HG02885 (cell line): ENCODE measurements around the gene RYR3.
"Not testable (repeated sequence)": the region's sequence is repeated elsewhere in the genome, so short reads cannot be mapped to it uniquely, and the experiment has no call there.

Source experiments
- ATAC-seq: cut with Tn5 transposase; IDR thresholded peaks from one replicate; pipeline ENCODE4 v1.9.1; 2021; ENCODE audit warnings: mild to moderate bottlenecking; ENCODE audit not compliant: unreplicated experiment, poor library complexity

The RYR3 gene

DNA sequence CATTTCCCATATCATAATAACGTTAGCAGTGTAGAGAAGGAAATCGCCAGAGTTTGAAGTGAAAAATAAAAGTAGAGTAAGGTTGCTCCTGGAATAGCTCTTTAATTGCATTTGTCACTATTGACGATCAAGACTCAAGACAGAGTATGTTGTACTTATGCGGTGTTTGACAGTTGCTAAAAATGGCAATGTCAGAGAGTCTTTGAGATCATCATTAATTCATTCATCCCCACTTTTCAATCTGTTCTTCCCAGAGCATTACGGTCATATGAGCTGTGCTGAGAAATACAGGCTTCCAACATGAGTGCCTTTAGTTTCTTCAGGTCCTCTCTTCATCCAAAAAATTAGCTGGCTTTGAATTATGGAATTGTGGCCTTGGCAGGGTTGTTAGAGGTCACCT, 483.7 kb downstream of the RYR3 start:
- ATAC-seq, result no peak

DNA sequence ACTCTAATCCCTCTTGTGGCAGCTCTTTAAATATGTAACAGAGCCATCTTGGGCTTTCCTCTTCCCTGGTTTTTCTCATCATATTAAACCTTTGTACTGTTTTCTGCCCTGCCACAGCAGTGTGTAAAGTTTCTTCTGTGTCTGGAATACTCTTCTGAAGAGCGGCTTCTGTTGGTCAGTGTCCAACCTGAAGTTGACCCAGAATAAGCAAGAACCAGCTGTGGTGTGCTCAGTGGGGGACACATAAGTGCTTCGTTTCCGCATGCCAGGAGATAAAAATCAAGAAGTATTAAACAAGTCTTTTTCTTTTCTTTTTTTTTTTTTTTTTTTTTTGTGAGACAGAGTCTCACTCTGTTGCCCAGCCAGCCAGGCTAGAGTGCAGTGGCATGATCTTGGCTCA, 484.3 kb downstream of the RYR3 start:
- no peak for ATAC-seq

DNA sequence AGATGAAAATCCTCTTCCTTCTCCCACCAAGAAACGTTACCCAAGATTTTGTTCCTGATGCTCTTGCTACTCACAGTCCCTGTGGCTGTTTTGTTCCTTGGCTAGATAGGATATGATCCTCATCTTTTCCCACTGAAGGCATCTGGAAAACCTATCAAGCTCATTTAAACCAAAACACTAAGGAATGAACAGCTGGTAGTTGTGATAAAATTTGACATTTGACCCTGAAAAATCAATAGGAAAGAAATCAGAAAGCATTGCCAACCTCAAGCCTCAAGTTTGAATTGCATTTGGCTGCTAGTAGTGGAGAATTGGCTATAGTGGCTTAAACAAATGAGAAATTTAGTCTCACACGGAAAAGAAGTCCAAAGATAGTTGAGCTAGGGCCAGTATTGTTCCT, 486.9 kb downstream of the RYR3 start:
- no peak for ATAC-seq

DNA sequence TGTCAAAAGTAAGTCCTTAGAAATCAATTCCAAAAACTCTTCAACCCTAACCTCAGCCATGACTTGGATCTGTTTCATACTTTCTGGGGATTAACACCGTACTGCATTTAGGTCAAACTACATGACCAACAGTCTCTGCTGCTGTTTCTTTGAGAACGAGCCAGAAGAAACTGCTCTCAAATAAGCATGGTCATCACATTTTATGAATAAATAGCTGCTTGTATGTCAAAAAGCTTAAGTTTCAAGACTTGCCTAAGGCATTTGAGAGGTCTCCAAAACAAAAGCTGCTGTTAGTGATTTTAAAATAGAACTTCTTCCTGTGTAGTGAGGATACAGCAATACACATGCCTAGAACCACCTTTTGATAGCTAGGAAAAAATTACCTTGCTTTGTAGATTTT, 491.2 kb downstream of the RYR3 start:
- no peak for ATAC-seq

DNA sequence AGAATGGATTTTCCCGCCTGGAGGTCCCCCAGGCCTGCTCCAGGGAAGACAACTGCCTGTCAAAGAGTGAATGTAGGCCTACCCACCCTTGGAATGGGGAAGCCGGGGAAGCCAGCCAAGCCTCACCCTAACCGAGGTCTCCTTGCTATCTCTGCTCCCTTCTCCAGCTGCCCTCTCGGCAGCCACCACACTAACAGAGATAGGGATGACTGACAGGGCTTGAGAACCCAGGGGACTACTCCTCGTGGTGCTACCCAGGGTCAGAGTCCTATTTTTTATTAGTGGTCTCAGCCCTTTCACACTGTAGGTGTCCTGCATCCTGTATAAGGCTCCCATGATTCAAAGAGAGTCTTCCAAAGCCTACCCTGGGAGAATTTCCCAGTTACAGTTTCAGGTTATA, 496.9 kb downstream of the RYR3 start:
- no peak for ATAC-seq

DNA sequence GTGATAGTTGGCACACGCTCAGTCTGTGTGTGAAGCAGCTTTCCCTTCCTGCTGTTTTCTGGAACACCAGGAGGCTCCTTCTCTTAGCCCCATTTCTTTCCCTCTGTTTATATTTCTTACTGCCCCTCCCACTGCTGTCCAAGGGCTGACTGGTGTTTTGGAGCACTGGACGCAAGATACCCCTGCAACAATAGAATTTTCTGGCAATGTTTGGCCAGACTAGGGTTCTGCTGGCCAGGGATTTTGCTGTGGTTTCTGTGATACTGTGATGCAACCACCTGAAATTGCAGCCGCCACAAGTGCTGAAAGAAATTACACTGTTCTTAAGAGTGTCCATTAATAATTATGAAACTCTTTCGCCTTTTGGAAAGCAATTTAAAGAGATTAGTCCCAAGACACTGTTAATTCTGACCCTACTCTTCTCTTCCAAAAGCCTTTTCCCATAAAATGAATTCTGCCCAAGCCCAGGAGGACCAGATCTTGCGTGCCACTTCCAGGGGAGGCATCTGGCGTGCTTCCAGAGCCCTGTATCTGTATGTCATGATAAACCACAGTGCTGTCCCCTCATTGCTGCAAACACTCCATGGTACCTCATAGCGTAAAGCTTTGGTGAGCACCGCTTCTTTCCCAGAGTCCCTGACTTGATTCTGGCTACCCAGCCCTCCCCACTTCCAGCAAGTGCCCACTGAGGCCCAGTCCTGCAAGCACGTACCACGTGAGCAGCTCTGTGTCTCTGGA, 498.1 kb downstream of the RYR3 start:
- ATAC-seq, result no peak

DNA sequence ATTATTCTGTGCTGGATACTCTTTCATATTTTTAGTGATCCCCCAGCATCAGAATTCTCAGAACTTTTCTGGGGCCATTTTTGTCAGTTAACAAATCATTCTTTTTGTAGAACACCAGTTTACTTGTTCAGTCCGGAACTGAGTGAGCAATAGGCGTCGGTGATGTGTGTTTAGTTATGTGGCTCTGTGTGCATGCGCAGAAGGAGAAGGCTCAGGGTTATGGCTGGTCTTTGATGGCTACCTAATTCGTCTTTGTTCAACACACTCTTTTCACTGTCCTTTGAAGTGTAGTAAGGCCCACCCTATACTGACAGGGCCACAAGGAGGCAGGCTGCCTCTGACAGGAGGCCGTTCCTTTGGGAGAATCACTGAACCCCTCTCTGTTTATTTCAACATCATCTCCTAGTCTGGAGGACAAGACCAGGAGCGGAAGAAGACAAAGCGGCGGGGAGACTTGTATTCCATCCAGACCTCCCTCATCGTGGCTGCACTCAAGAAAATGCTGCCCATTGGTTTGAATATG, 499.4 kb downstream of the RYR3 start:
- no peak for ATAC-seq

DNA sequence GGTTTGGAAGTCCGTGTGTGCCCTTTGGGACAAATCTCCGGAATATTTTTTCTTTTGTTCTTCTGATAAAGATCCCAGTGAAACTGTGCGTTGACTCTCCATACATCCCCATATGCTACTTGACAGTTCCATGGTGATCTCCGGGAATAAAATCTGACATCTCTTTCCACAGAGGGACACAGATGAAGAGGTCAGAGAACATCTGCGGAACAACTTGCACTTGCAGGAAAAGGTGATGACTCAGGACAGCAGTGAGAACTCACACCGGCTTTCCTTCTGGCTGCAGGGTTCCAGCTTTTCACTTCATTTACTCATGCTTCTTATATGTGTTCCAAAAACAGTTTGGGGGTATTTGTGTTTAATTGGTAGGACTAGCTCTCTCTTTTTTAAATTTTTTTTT, 500.0 kb downstream of the RYR3 start:
- no peak for ATAC-seq

DNA sequence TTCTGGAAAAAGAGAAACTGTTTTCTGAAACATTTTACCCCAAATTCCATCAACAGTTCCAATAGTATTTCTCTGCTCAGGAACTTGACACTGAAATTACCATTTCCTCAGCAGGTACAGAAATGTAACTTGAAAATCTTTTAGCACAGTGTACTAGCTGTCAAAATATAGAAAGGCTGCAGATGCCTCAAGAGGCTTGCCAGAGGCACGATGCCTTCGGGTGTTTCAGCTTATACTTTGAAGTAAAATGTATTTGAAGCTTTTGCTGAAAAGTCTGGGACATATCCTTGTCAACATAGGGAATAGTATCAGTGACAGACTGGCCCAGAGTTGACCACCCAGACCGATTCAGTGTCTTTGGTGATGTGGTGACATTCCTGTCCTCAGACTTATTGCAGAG, 503.1 kb downstream of the RYR3 start:
- no peak for ATAC-seq

DNA sequence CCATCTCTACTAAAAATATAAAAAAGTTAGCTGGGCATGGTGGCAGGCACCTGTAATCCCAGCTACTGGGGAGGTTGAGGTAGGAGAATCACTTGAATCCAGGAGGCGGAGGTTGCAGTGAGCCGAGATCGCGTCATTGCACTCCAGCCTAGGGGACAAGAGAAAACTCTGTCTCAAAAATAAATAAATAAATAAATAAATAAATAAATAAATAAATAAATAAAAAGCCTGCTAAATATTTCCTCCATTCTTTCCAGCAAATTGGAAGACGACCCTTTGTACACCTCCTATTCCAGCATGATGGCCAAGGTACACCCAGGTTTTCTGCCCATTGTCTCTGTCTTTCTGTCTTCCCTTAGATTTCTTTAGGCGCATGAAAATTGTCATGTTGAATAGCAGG, 508.7 kb downstream of the RYR3 start:
- not testable (repeated sequence) for ATAC-seq

DNA sequence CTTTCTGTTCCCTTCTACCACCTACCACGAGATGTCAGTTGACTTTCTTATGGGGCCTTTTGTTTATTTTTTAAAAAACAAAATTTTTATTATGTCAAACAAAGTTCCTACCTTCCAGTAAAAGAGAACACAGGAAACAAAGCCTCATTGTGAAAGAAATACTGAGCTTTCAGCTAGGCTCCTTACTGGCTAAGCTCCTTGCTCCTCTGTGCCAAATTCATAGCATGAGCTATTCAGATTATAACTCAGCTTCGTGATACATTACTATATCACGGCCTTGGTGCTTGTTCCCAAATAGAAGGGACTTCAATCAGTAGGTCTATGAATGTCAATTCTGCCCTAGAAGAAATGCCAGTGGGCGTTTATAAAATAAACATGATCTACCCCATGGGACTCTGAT, 511.7 kb downstream of the RYR3 start:
- no peak for ATAC-seq

DNA sequence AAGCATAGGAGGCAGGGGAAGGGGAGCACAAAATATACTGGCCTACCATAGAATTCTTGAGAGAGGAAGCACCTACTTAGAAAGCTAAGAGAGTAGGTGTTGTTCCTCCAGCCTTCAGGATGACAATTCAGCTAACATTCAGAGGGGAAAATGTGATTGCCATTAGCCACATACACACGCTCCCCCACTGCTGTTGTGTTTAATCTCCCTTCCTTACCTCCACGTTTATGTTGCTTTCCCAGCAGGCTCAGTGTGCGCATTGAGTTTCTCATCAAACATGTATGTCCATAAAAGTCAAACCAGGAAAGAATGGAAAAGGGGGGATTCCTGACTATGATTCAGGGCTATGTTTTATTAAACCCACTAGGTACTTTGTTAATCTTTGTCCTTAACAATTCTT, 512.4 kb downstream of the RYR3 start:
- no peak for ATAC-seq

DNA sequence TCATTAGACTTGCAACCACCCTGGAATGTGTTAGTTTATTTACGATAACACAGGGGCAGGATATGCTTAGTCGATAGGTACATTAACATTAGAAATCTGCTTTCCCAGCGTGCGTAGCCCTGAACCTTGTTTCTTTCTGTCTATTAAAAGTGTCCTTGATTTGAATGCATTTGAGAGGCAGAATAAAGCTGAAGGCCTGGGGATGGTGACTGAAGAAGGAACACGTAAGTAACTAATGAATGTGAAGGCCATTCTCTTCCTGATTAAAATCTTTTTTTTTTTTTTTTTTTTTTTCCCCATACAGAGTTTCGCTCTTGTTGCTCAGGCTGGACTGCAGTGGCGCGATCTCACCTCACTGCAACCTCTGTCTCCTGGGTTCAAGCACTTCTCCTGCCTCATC, 514.7 kb downstream of the RYR3 start:
- ATAC-seq, result no peak

DNA sequence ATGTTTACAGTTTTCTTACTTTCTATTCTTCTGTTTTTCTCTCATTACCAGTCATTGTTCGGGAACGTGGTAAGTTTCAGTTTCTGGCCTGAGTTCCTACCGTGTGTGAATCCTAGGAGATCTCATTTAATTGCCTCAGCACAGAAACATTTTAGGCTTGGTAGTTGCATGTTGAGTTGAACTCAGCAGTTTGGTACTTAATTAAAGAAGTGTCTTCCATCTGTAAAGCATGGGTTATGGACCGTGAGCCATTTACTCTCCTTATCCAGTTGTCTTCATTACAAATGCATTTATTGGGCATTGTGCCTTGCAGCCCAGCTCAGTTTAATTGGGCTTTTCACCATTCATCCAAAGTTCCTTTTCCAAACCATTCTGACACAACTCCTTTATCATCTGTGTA, 515.4 kb downstream of the RYR3 start:
- no peak for ATAC-seq

DNA sequence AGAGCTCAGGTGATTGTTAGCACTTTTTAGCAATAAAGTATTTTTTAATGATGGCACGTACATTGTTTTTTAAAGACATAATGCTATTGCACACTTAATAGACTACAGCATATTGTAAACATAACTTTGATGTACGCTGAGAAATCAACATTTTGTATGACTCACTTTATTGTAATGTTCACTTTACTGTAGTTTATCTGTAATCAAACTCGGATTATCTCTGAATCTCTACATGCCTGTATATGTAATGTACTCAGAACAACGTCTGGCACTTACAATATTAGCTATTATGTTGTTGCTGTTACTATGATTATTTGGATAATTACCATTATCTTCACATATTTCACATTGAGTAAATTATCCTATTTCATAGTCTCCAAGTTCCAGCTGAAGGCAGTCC, 519.6 kb downstream of the RYR3 start:
- no peak for ATAC-seq

DNA sequence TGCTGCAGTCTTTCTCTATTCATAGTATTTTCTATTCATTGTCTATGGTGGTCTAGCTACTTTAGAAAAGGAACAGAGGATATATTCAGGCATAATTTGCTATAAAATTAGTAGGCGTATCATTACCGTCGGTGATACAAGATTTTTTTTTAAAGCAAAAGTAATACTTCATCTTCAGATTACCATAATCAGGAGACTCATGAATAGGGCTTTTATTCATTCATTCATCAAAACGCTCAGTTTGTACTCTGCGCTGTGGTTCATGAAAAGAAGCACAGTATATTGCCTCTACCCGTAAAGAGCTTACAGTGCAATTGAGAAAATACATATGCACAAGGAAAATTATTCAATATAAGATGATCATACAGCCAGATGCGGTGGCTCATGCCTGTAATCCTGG, 520.9 kb downstream of the RYR3 start:
- no peak for ATAC-seq

DNA sequence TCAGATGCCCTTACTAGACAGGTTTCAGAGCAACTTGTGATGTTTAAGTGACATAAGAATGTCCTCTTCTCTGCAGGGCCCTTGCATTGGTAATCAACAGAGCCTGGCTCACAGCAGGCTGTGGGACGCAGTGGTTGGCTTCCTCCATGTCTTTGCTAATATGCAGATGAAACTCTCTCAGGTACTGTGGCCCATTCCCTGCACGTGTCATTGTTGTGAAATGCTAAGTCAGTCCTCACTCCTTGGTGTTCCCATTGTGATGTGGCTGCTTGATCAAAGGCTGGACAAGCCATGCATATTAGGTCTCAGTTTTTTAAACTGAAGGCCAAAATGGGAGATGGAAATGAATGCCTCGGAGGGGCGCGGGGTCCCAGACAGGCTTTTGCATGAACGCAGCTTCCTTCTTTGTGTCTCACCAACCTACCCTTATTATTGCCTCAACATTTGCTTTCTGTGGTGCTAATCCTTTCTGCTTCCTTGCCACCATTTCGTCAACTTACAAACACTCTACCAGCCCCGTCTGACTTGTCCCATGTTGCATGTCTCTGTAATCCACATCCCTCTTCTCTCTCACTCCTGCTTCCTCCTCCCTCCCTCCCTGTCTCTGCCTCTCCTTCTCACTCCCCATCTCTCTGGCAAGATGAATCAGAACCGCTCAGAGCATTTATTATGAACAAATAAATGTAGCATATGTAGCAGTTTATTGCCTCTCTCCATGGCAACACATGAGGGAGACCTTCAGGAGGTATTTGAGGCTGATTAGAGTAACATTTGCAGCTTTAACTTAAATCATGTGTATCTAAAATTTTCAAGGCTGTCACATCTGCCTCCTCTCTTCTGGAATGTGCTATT, 524.4 kb downstream of the RYR3 start:
- ATAC-seq, result no peak

DNA sequence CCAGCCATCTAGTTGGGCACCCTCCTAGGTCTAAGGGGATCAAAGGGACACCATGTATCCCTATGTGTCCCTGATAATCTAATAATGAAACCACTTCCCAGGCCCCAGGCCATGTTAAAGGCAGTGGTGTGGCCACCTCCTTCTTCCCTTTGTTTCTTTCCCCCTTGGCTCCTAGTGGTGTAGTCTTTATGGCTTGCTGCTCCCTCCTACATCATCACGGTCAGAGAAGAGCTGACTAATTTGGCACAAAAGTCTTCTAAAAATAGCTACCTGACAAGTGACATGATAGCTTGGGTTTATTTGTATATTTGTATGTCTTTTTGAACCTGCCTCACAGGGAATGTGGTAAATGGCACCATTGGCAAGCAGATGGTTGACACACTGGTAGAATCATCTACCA, 526.5 kb downstream of the RYR3 start:
- ATAC-seq, result no peak

DNA sequence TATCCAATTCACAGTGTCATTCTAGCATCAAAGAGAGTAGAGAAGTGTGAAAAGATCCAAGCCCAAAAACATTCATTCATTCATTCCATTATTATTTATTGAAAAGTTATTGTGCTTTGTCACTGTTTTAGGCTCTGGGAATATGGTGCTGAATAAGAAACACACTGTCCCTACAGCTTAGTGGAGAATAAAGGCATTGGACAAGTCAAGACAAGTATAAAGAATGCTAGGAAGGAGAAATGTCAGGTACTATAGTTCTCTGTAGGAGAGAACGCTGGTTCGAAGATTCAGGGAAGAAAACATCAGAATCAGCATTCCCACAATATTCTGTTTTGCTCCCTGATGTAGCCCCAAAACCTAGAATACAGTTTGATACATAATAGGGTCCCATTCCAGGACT, 528.8 kb downstream of the RYR3 start:
- no peak for ATAC-seq

DNA sequence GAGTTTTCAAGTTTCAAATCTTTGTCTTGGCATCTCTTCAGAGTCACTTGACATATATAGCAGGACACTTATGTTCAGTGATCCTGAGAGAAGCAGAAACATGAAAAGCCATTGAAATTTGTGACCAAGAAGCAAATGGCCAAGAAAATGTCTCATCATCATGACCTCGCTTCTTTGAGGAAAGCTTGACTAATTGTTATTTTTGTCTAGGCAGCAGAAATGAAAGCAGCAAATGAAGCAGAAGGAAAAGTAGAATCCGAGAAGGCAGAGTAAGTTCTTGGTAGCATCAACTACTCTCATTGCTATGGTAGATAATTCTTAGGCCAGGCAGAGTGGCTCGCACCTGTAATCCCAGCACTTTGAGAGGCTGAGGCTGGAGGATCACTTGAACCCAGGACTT, 529.8 kb downstream of the RYR3 start:
- ATAC-seq, result no peak

DNA sequence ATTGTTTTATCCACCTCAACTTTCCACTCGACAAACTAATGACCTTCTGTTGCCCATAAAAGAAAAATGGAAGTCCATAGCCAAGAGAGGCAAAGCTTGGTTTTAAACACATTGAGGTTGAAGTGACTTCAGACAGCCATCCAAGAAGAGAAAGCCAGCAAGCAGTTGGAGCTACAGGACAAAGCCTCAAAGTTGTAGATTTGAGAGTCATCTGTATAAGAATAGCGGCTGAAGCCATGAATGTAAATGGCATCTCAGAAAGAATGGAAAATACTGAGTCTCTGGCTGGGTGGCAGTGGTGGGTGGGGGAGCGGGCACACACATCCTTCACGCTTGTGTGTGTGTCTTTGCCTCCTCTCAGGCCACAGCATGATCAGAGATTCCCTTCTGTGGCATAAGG, 533.4 kb downstream of the RYR3 start:
- ATAC-seq, result no peak

DNA sequence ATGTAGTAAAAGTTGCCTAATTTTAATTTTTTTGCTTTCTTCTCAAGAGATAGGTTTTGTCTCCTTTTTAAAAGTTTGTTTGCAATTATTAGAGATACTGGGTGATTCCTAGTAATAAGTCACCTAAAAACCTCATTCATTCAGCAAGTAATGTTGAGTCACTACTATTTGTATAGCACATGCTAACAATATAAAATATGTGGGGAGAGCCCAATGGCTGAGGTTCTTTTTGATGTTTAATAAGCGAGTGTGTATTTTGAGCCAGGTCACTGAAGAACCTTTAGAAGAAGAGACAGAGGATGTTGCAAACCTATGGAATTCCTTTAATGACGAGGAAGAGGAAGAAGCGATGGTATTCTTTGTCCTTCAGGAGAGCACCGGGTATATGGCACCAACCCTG, 533.8 kb downstream of the RYR3 start:
- no peak for ATAC-seq
